CD14-positive monocyte (primary cell): ENCODE data around the gene TCAF2. TPM values are rescaled to one million over a fixed set of nuclear protein-coding genes. Genes with fewer than 3 reads are reported as not detected.
"Not testable (repeated sequence)": the region's sequence is repeated elsewhere in the genome, so short reads cannot be mapped to it uniquely, and the experiment has no call there.

Experiments used
- DNase-seq, 3 donors: peaks; one replicate each; pipeline ENCODE4 v3.0.0-alpha.2; 2011 to 2022
- H2AFZ ChIP-seq: 2 replicates; pipeline ENCODE4 v1.6.0; 2012; ENCODE audit warnings: mild to moderate bottlenecking, low read depth, low read length, inconsistent platforms; ENCODE audit not compliant: insufficient read depth, poor library complexity, severe bottlenecking
- H3K27ac ChIP-seq, 2 donors: 1 replicate in 1 of 2; 2 replicates in 1 of 2; pipeline ENCODE4 v1.5.1; 2012 to 2013; ENCODE audit warnings: low read length in 2 of 2, control low read depth in 1 of 2, inconsistent platforms in 1 of 2, low read depth in 1 of 2, mild to moderate bottlenecking in 1 of 2
- H3K27me3 ChIP-seq, 2 donors: one replicate each; pipeline versions ENCODE4 v1.6.0 to v1.6.1; 2011 to 2013; ENCODE audit warnings: low read length in 2 of 2; ENCODE audit not compliant: control insufficient read depth in 2 of 2, insufficient read depth in 2 of 2
- H3K36me3 ChIP-seq, 2 donors: replicated peaks in 1 of 2; 1 replicate in 1 of 2; 2 replicates in 1 of 2; pipeline versions ENCODE4 v1.5.1 to v1.6.1; 2012 to 2013; ENCODE audit warnings: low read length in 2 of 2, control low read depth in 1 of 2, inconsistent platforms in 1 of 2, mild to moderate bottlenecking in 1 of 2; ENCODE audit not compliant: insufficient read depth in 2 of 2, control insufficient read depth in 1 of 2
- H3K4me1 ChIP-seq, 2 donors: 1 replicate in 1 of 2; 2 replicates in 1 of 2; pipeline versions ENCODE4 v1.5.1 to v1.6.1; 2012 to 2013; ENCODE audit warnings: low read length in 2 of 2, control low read depth in 1 of 2, inconsistent platforms in 1 of 2, mild to moderate bottlenecking in 1 of 2, moderate library complexity in 1 of 2; ENCODE audit not compliant: insufficient read depth in 2 of 2, control insufficient read depth in 1 of 2
- H3K4me2 ChIP-seq: replicated peaks from 2 replicates; pipeline ENCODE3; 2012; ENCODE audit warnings: low read length, moderate library complexity, mild to moderate bottlenecking; ENCODE audit not compliant: poor library complexity, severe bottlenecking; ENCODE audit errors: extremely low read depth
- H3K4me3 ChIP-seq, 3 experiments: fragments of 200-600 bp in 1 of 3; sonication (generic) in 1 of 3; replicated peaks in 1 of 3; 1 replicate in 2 of 3; 2 replicates in 1 of 3; pipeline ENCODE4 v1.5.1; 2011 to 2013; ENCODE audit warnings: low read length in 3 of 3, mild to moderate bottlenecking in 3 of 3, control low read depth in 2 of 3, low read depth in 2 of 3, inconsistent platforms in 1 of 3, moderate library complexity in 1 of 3
- H3K79me2 ChIP-seq: 2 replicates; pipeline ENCODE4 v1.6.0; 2012; ENCODE audit warnings: mild to moderate bottlenecking, control low read depth, inconsistent platforms, low read length, moderate library complexity; ENCODE audit not compliant: insufficient read depth
- H3K9ac ChIP-seq: 2 replicates; pipeline ENCODE4 v1.6.0; 2017; ENCODE audit warnings: low read length, mild to moderate bottlenecking; ENCODE audit not compliant: insufficient read depth, poor library complexity, severe bottlenecking
- H3K9me3 ChIP-seq, 2 donors: replicated peaks in 1 of 2; 1 replicate in 1 of 2; 2 replicates in 1 of 2; pipeline versions ENCODE4 v1.5.1 to v1.6.1; 2012 to 2013; ENCODE audit warnings: low read length in 2 of 2, control low read depth in 1 of 2; ENCODE audit not compliant: control insufficient read depth in 1 of 2, insufficient read depth in 1 of 2
- H4K20me1 ChIP-seq: 2 replicates; pipeline ENCODE4 v1.6.0; 2012; ENCODE audit warnings: mild to moderate bottlenecking, low read length, control low read depth, moderate library complexity; ENCODE audit not compliant: insufficient read depth
- H3K27ac Mint-ChIP-seq, 7 donors: one replicate each; pipeline ENCODE4 v1.8.0; 2020; ENCODE audit warnings: mild to moderate bottlenecking in 7 of 7, mixed read lengths in 7 of 7, moderate library complexity in 6 of 7, inconsistent platforms in 2 of 7
- H3K27me3 Mint-ChIP-seq, 3 donors: one replicate each; pipeline ENCODE4 v1.8.0; 2021 to 2022; ENCODE audit warnings: low read depth in 3 of 3, mild to moderate bottlenecking in 3 of 3, mixed read lengths in 3 of 3, moderate library complexity in 3 of 3, inconsistent platforms in 1 of 3
- H3K36me3 Mint-ChIP-seq, 2 donors: one replicate each; pipeline ENCODE4 v1.8.0; 2020; ENCODE audit warnings: mixed read lengths in 2 of 2, inconsistent platforms in 1 of 2, mild to moderate bottlenecking in 1 of 2
- H3K4me1 Mint-ChIP-seq: one replicate; pipeline ENCODE4 v1.8.0; 2020; ENCODE audit warnings: mild to moderate bottlenecking, mixed read lengths
- H3K4me3 Mint-ChIP-seq, 2 donors: one replicate each; pipeline ENCODE4 v1.8.0; 2020; ENCODE audit warnings: mild to moderate bottlenecking in 2 of 2, mixed read lengths in 2 of 2, moderate library complexity in 1 of 2
- H3K9me3 Mint-ChIP-seq, 7 donors: one replicate each; pipeline ENCODE4 v1.8.0; 2020 to 2022; ENCODE audit warnings: mixed read lengths in 7 of 7, mild to moderate bottlenecking in 6 of 7, moderate library complexity in 6 of 7, inconsistent platforms in 2 of 7
- WGBS: methylation state at CpG from one replicate; pipeline ENCODE4 v1.1.5; 2013; ENCODE audit warnings: missing lambda C conversion rate; ENCODE audit not compliant: insufficient coverage; 5-methylcytosine and 5-hydroxymethylcytosine counted together
- intact Hi-C, 2 donors: fragments of 100-400 bp; cut with micrococcal nuclease; formaldehyde crosslinking; loops; one replicate each; pipeline versions ENCODE4 v1.15.0 to v1.15.1; 2023
- polyA minus RNA-seq: library from RNA; depleted of rRNA, polyadenylated mRNA; stranded (reverse); fragments of >200 nt; gene quantifications from 2 replicates; pipeline ENCODE4 v1.2.3, GENCODE V29; 2012
- polyA plus RNA-seq, 3 donors: library from polyadenylated mRNA; depleted of rRNA in 1 of 3; unstranded in 2 of 3; stranded (reverse) in 1 of 3; fragments of 300-500 nt in 2 of 3; fragments of >200 nt in 1 of 3; fragmentation: Illumina TruSeq in 2 of 3; gene quantifications; 1 replicate in 2 of 3; 2 replicates in 1 of 3; pipeline ENCODE4 v1.2.3, GENCODE V29; 2012 to 2021
- total RNA-seq, 12 experiments: library from RNA in 1 of 12; stranded (reverse) in 1 of 12; fragments of 120-200 nt in 1 of 12; gene quantifications; one replicate each; pipeline ENCODE4 v1.2.4 and lab custom pipeline; 2013 to 2026; ENCODE audit warnings: mixed read lengths in 6 of 12, inconsistent platforms in 1 of 12

Gene TCAF2
- total RNA-seq (2013) = 0.94 TPM
- polyA plus RNA-seq = under 1 TPM; 0.10 to 0.97 (median 0.44) TPM
- 0.42 and 0.96 TPM in 2 replicates for polyA minus RNA-seq
- total RNA-seq (lab: John Stamatoyannopoulos, UW) = 0.58 to 7.2 (median 3.8) reads per million in 11 experiments

- H3K4me3 Mint-ChIP-seq = peak within 1 kb of the TSS in 1 of 2 donors; percentile 63
- H3K9ac ChIP-seq, H3K4me3 ChIP-seq, H3K4me1 ChIP-seq, H3K36me3 ChIP-seq, H3K27ac Mint-ChIP-seq, H3K27me3 ChIP-seq, H3K36me3 Mint-ChIP-seq, H3K27ac ChIP-seq, H3K4me2 ChIP-seq, H4K20me1 ChIP-seq, H3K27me3 Mint-ChIP-seq, H3K9me3 ChIP-seq, intact Hi-C loops, H3K79me2 ChIP-seq, H2AFZ ChIP-seq, H3K4me1 Mint-ChIP-seq, H3K9me3 Mint-ChIP-seq, DNase-seq: not testable (repeated sequence)
- no CpG with 5 or more reads among the region's 38 CpGs for WGBS
These were observed at the start of gene TCAF2 for GRCh38 chr7:143620646-143621045. Gene TCAF2, plus strand, starts transcription at chr7:143620974.

GRCh38 chr7:143571501-143571900 lies 49.3 kb upstream of the TCAF2 start, which contains the start of gene CTAGE15:
Gene CTAGE15, plus strand, starts transcription at chr7:143571801. Its CDS starts 17 bp downstream, at chr7:143571818.
- DNase-seq, H2AFZ ChIP-seq, H3K9ac ChIP-seq, H3K4me1 Mint-ChIP-seq, H3K79me2 ChIP-seq, H3K27me3 Mint-ChIP-seq, H3K4me3 Mint-ChIP-seq, H3K27ac Mint-ChIP-seq, H3K4me1 ChIP-seq, H3K36me3 Mint-ChIP-seq, intact Hi-C loops, H3K36me3 ChIP-seq, H4K20me1 ChIP-seq, H3K27me3 ChIP-seq, H3K9me3 Mint-ChIP-seq, H3K9me3 ChIP-seq, H3K27ac ChIP-seq, H3K4me3 ChIP-seq, H3K4me2 ChIP-seq: not testable (repeated sequence)
- no CpG with 5 or more reads among the region's 20 CpGs for WGBS

GRCh38 chr7:143588183-143588582 lies 32.6 kb upstream of the TCAF2 start:
- H3K4me1 Mint-ChIP-seq, H3K27me3 Mint-ChIP-seq, H3K27ac ChIP-seq, H3K79me2 ChIP-seq, H3K9ac ChIP-seq, H3K27ac Mint-ChIP-seq, H3K9me3 ChIP-seq, H3K4me3 ChIP-seq, H3K4me2 ChIP-seq, H3K4me1 ChIP-seq, H2AFZ ChIP-seq, H3K36me3 Mint-ChIP-seq, H3K36me3 ChIP-seq, H4K20me1 ChIP-seq, H3K27me3 ChIP-seq, H3K9me3 Mint-ChIP-seq, intact Hi-C loops, H3K4me3 Mint-ChIP-seq, DNase-seq: not testable (repeated sequence)
- no CpG with 5 or more reads among the region's 3 CpGs for WGBS

- H3K27ac ChIP-seq, H3K4me1 ChIP-seq, H3K4me3 ChIP-seq, H3K4me1 Mint-ChIP-seq, H3K4me2 ChIP-seq, H3K4me3 Mint-ChIP-seq, H3K9ac ChIP-seq, H3K79me2 ChIP-seq, H3K27me3 Mint-ChIP-seq, H3K27ac Mint-ChIP-seq, H3K9me3 Mint-ChIP-seq, intact Hi-C loops, H3K36me3 ChIP-seq, H3K36me3 Mint-ChIP-seq, H4K20me1 ChIP-seq, H2AFZ ChIP-seq, H3K27me3 ChIP-seq, H3K9me3 ChIP-seq, DNase-seq: not testable (repeated sequence)
These were observed 30.9 kb upstream of the TCAF2 start for GRCh38 chr7:143589897-143590296.
